HEK293 (cell line): Measurements from ENCODE around the gene DNAJC30.

Experiments used
- AEBP2 ChIP-seq: fragments of 450-650 bp; formaldehyde crosslinking; IDR thresholded peaks from 2 replicates; pipeline ENCODE4 v1.5.1; 2016; ENCODE audit warnings: missing biosample characterization, missing genetic modification characterization, borderline replicate concordance
- GLIS1 ChIP-seq: fragments of 450-650 bp; formaldehyde crosslinking; IDR thresholded peaks from 2 replicates; pipeline ENCODE4 v1.5.1; 2016; ENCODE audit warnings: missing biosample characterization, missing genetic modification characterization
- KLF10 ChIP-seq: fragments of 450-650 bp; IDR thresholded peaks from 2 replicates; pipeline ENCODE4 v1.5.1; 2018; ENCODE audit warnings: missing biosample characterization, mild to moderate bottlenecking, missing genetic modification characterization
- KLF16 ChIP-seq: fragments of 450-650 bp; formaldehyde crosslinking; IDR thresholded peaks from 2 replicates; pipeline ENCODE4 v1.5.1; 2017; ENCODE audit warnings: missing biosample characterization, missing genetic modification characterization
- KLF8 ChIP-seq: fragments of 450-650 bp; formaldehyde crosslinking; IDR thresholded peaks from 2 replicates; pipeline ENCODE4 v1.5.1; 2016; ENCODE audit warnings: missing biosample characterization, missing genetic modification characterization
- PBX3 ChIP-seq: sonication (generic); formaldehyde crosslinking; IDR thresholded peaks from 2 replicates; pipeline ENCODE4 v1.8.1; 2022; ENCODE audit warnings: mild to moderate bottlenecking, moderate library complexity, missing genetic modification reagents
- PRDM10 ChIP-seq: fragments of 450-650 bp; formaldehyde crosslinking; IDR thresholded peaks from 2 replicates; pipeline ENCODE4 v1.5.1; 2016; ENCODE audit warnings: missing biosample characterization, missing genetic modification characterization
- RBAK ChIP-seq: fragments of 450-650 bp; formaldehyde crosslinking; IDR thresholded peaks from 2 replicates; pipeline ENCODE4 v1.5.1; 2016; ENCODE audit warnings: missing biosample characterization, missing genetic modification characterization
- SETDB1 ChIP-seq: IDR thresholded peaks from one replicate; pipeline ENCODE4 v1.6.1; 2017; ENCODE audit warnings: mild to moderate bottlenecking, low read length, moderate library complexity, mixed read lengths; ENCODE audit not compliant: insufficient read length
- TCF7L2 ChIP-seq: IDR thresholded peaks from 2 replicates; pipeline ENCODE4 v1.6.1; 2011; ENCODE audit warnings: low read depth, mild to moderate bottlenecking, inconsistent platforms, low read length, moderate library complexity, borderline replicate concordance
- TRIM28 ChIP-seq: IDR thresholded peaks from 2 replicates; pipeline ENCODE4 v1.6.1; 2011; ENCODE audit warnings: low read length, control low read depth, borderline replicate concordance
- ZBTB26 ChIP-seq: fragments of 450-650 bp; formaldehyde crosslinking; optimal IDR thresholded peaks from 2 replicates; pipeline ENCODE3; 2016; ENCODE audit warnings: missing biosample characterization, mild to moderate bottlenecking, missing genetic modification characterization
- ZFP41 ChIP-seq: fragments of 450-650 bp; formaldehyde crosslinking; IDR thresholded peaks from 2 replicates; pipeline ENCODE4 v1.5.1; 2016; ENCODE audit warnings: missing biosample characterization, missing genetic modification characterization, borderline replicate concordance
- ZNF146 ChIP-seq: fragments of 450-650 bp; formaldehyde crosslinking; IDR thresholded peaks from 2 replicates; pipeline ENCODE4 v1.5.1; 2016; ENCODE audit warnings: missing biosample characterization, missing genetic modification characterization
- ZNF148 ChIP-seq: fragments of 450-650 bp; formaldehyde crosslinking; IDR thresholded peaks from 2 replicates; pipeline ENCODE4 v1.5.0; 2017; ENCODE audit warnings: missing biosample characterization, missing genetic modification characterization, borderline replicate concordance
- ZNF157 ChIP-seq: fragments of 450-650 bp; formaldehyde crosslinking; IDR thresholded peaks from 2 replicates; pipeline ENCODE4 v1.5.1; 2016; ENCODE audit warnings: missing biosample characterization, missing genetic modification characterization
- ZNF169 ChIP-seq: fragments of 450-650 bp; formaldehyde crosslinking; IDR thresholded peaks from 2 replicates; pipeline ENCODE4 v1.5.1; 2016; ENCODE audit warnings: missing biosample characterization, missing genetic modification characterization
- ZNF202 ChIP-seq: fragments of 450-650 bp; formaldehyde crosslinking; IDR thresholded peaks from 2 replicates; pipeline ENCODE4 v1.5.1; 2016; ENCODE audit warnings: missing biosample characterization, missing genetic modification characterization, borderline replicate concordance
- ZNF423 ChIP-seq: fragments of 450-650 bp; formaldehyde crosslinking; IDR thresholded peaks from 2 replicates; pipeline ENCODE4 v1.5.1; 2016; ENCODE audit warnings: missing biosample characterization, missing genetic modification characterization
- ZNF521 ChIP-seq: fragments of 450-650 bp; formaldehyde crosslinking; IDR thresholded peaks from 2 replicates; pipeline ENCODE4 v1.5.1; 2017; ENCODE audit warnings: missing biosample characterization, mild to moderate bottlenecking, missing genetic modification characterization
- ZNF555 ChIP-seq: fragments of 450-650 bp; formaldehyde crosslinking; conservative IDR thresholded peaks from 2 replicates; pipeline ENCODE4 v1.5.1; 2017; ENCODE audit warnings: missing biosample characterization, mild to moderate bottlenecking, missing genetic modification characterization, inconsistent platforms
- ZNF561 ChIP-seq: fragments of 450-650 bp; IDR thresholded peaks from 2 replicates; pipeline ENCODE4 v1.5.1; 2018; ENCODE audit warnings: missing biosample characterization, missing genetic modification characterization, borderline replicate concordance
- ZNF600 ChIP-seq: fragments of 450-650 bp; formaldehyde crosslinking; IDR thresholded peaks from 2 replicates; pipeline ENCODE4 v1.5.1; 2016; ENCODE audit warnings: missing biosample characterization, missing genetic modification characterization
- ZNF621 ChIP-seq: fragments of 450-650 bp; formaldehyde crosslinking; IDR thresholded peaks from 2 replicates; pipeline ENCODE4 v1.5.1; 2017; ENCODE audit warnings: missing biosample characterization, missing genetic modification characterization
- ZNF629 ChIP-seq: fragments of 450-650 bp; formaldehyde crosslinking; IDR thresholded peaks from 2 replicates; pipeline ENCODE4 v1.5.1; 2017; ENCODE audit warnings: missing biosample characterization, missing genetic modification characterization
- ZNF639 ChIP-seq: fragments of 450-650 bp; formaldehyde crosslinking; IDR thresholded peaks from 2 replicates; pipeline ENCODE4 v1.5.1; 2016; ENCODE audit warnings: missing biosample characterization, missing genetic modification characterization
- ZSCAN16 ChIP-seq: fragments of 450-650 bp; formaldehyde crosslinking; IDR thresholded peaks from 2 replicates; pipeline ENCODE4 v1.5.1; 2016; ENCODE audit warnings: missing biosample characterization, missing genetic modification characterization
- ZXDB ChIP-seq: fragments of 450-650 bp; formaldehyde crosslinking; IDR thresholded peaks from 2 replicates; pipeline ENCODE4 v1.5.1; 2016; ENCODE audit warnings: missing biosample characterization, missing genetic modification characterization

DNAJC30 gene

GRCh38 chr7:73667344-73668102 lies 15.7 kb downstream of the DNAJC30 start, which contains the start of gene VPS37D (continued):
- no peak for TF ChIP-seq ZNF202 (tag by site-specific recombination)
- TF ChIP-seq ZFP41 (tag by site-specific recombination): no peak
- no peak for TF ChIP-seq ZNF146
- TF ChIP-seq ZNF157 (tag by site-specific recombination): no peak
- TF ChIP-seq ZNF561 (tag by site-specific recombination): peak; percentile 65; the same call in 1 of the 2 replicates
- TF ChIP-seq KLF16 (tag by site-specific recombination): no peak
- no peak for TF ChIP-seq ZNF555 (tag by site-specific recombination)
- TF ChIP-seq PBX3 (CRISPR knock-in tag): no peak
- TF ChIP-seq ZNF629 (tag by site-specific recombination): 0 out of 2 replicates have a peak, but pooled peaks have one; percentile 17
- peak; percentile 88 for TF ChIP-seq KLF8 (tag by site-specific recombination)
- peak; percentile 92 for TF ChIP-seq KLF10 (tag by site-specific recombination)
- no peak for TF ChIP-seq TRIM28
- no peak for TF ChIP-seq RBAK (tag by site-specific recombination)
- peak; percentile 49 for TF ChIP-seq ZBTB26
- TF ChIP-seq AEBP2: no peak
- no peak for TF ChIP-seq ZNF600
- no peak; the same call in 1 of the 2 replicates for TF ChIP-seq ZNF639 (tag by site-specific recombination)
- TF ChIP-seq PRDM10 (tag by site-specific recombination): peak; percentile 47; the same call in 1 of the 2 replicates
- TF ChIP-seq ZNF521: no peak
- no peak for TF ChIP-seq TCF7L2
- no peak for TF ChIP-seq SETDB1
- no peak for TF ChIP-seq ZNF169 (tag by site-specific recombination)
- peak; percentile 53; the same call in 1 of the 2 replicates for TF ChIP-seq GLIS1 (tag by site-specific recombination)
- TF ChIP-seq ZSCAN16: no peak
- no peak for TF ChIP-seq ZNF621 (tag by site-specific recombination)
- no peak for TF ChIP-seq ZNF423 (tag by site-specific recombination)
- TF ChIP-seq ZXDB (tag by site-specific recombination): 0 out of 2 replicates have a peak, but pooled peaks have one; percentile 27
- no peak for TF ChIP-seq ZNF148 (tag by site-specific recombination)
